OCI-LY7 (cell line): ENCODE data around the gene SRP68. TPM values are rescaled to one million over a fixed set of nuclear protein-coding genes. Genes with fewer than 3 reads are reported as not detected.
"Not testable (repeated sequence)": the region's sequence is repeated elsewhere in the genome, so short reads cannot be mapped to it uniquely, and the experiment has no call there.

ENCODE experiments used
- BruUV-seq: library from RNA; stranded (reverse); fragments of 400-500 nt; replicated peaks from 2 replicates; lab custom pipeline; 2021; lab: Mats Ljungman, UMichigan
- CTCF ChIA-PET: fragments of 300-600 bp; sonication (Branson Sonifier 250); formaldehyde crosslinking; loops from one replicate; lab custom pipeline; 2022; ENCODE audit warnings: antibody characterized with exemption; ENCODE audit not compliant: unreplicated experiment; lab: Charles Lee
- POLR2A ChIA-PET: fragments of 300-600 bp; sonication (Branson Sonifier 250); formaldehyde crosslinking; loops from one replicate; lab custom pipeline; 2022; ENCODE audit warnings: antibody characterized with exemption; lab: Charles Lee
- DNase-seq: peaks from one replicate; pipeline ENCODE4 v3.0.0-alpha.2; 2015; ENCODE audit warnings: low spot score
- H2AFZ ChIP-seq: fragments of 200-600 bp; sonication (generic), shearing (Covaris generic); 2 replicates; pipeline ENCODE4 v1.6.1; 2014; ENCODE audit warnings: mild to moderate bottlenecking, antibody characterized with exemption, low read length, moderate library complexity
- H3K27ac ChIP-seq: fragments of 200-600 bp; sonication (generic); 2 replicates; pipeline ENCODE4 v1.5.1; 2014; ENCODE audit warnings: mixed run types, low read depth, mild to moderate bottlenecking, moderate library complexity, low read length, inconsistent platforms; ENCODE audit not compliant: poor library complexity, severe bottlenecking
- H3K36me3 ChIP-seq: fragments of 200-600 bp; sonication (generic); 2 replicates; pipeline ENCODE4 v1.6.1; 2014; ENCODE audit warnings: mild to moderate bottlenecking, antibody characterized with exemption, low read length, moderate library complexity, mixed read lengths; ENCODE audit not compliant: insufficient read depth
- H3K4me1 ChIP-seq: fragments of 200-600 bp; sonication (generic); 2 replicates; pipeline ENCODE4 v1.5.1; 2014; ENCODE audit warnings: mild to moderate bottlenecking, low read length; ENCODE audit not compliant: insufficient read depth, poor library complexity, severe bottlenecking
- H3K4me2 ChIP-seq: fragments of 200-600 bp; sonication (generic); 2 replicates; pipeline ENCODE4 v1.6.1; 2014; ENCODE audit warnings: mild to moderate bottlenecking, low read length
- H3K4me3 ChIP-seq: fragments of 200-600 bp; sonication (generic); 2 replicates; pipeline ENCODE4 v1.5.1; 2014; ENCODE audit warnings: mild to moderate bottlenecking, low read depth, low read length; ENCODE audit not compliant: poor library complexity, severe bottlenecking
- H3K79me2 ChIP-seq: fragments of 200-600 bp; sonication (generic); 2 replicates; pipeline ENCODE4 v1.6.1; 2016; ENCODE audit warnings: low read depth, mild to moderate bottlenecking, low read length, moderate library complexity, mixed read lengths; ENCODE audit not compliant: insufficient read depth
- H3K9me2 ChIP-seq: fragments of 200-600 bp; sonication (generic); 2 replicates; pipeline ENCODE4 v1.6.1; 2016; ENCODE audit warnings: mild to moderate bottlenecking, low read length, mixed read lengths; ENCODE audit not compliant: insufficient read depth
- H3K9me3 ChIP-seq: fragments of 200-600 bp; sonication (generic); 2 replicates; pipeline ENCODE4 v1.6.1; 2014; ENCODE audit warnings: mild to moderate bottlenecking, mixed run types, low read length, mixed read lengths
- H4K20me1 ChIP-seq: fragments of 200-600 bp; sonication (generic); 2 replicates; pipeline ENCODE4 v1.6.1; 2014; ENCODE audit warnings: mild to moderate bottlenecking, antibody characterized with exemption, low read length, moderate library complexity, mixed read lengths; ENCODE audit not compliant: insufficient read depth
- CTCF ChIP-seq: fragments of 200-600 bp; sonication (generic); conservative IDR thresholded peaks from 2 replicates; pipeline ENCODE4 v1.5.1; 2014; ENCODE audit warnings: mild to moderate bottlenecking, antibody characterized with exemption, low read length, moderate library complexity, mixed read lengths
- EZH2phosphoT487 ChIP-seq: fragments of 200-600 bp; sonication (generic); IDR thresholded peaks from 2 replicates; pipeline ENCODE4 v1.6.1; 2018; ENCODE audit warnings: low read depth, borderline replicate concordance, mild to moderate bottlenecking, mixed run types, antibody characterized with exemption, low read length, moderate library complexity, mixed read lengths
- intact Hi-C: fragments of 100-400 bp; cut with micrococcal nuclease; formaldehyde crosslinking; loops from one replicate; pipeline ENCODE4 v1.10.0; 2022; ENCODE audit not compliant: unreplicated experiment
- total RNA-seq, 2 experiments: library from RNA; depleted of rRNA in 1 of 2; stranded (reverse); fragments of >200 nt in 1 of 2; shearing (Covaris generic) in 1 of 2; gene quantifications; 2 replicates each; pipeline ENCODE4 v1.2.3, GENCODE V29; 2014 to 2022

Gene SRP68
- total RNA-seq, 2 experiments from 2014 or later: 54.0 to 200 TPM

- POLR2A ChIA-PET: interaction anchor here (0.6 to 1.7 kb wide), 9 partner anchors 10 to 199 kb away, joined by 3 to 11 read pairs (median 4); no protein-coding TSS in a partner anchor
- H3K27ac ChIP-seq: peak overlapping the region; percentile 36
- no peaks in the 10 kb centered on the region for H4K20me1 ChIP-seq
These were observed 8.3 kb downstream of the SRP68 start for GRCh38 chr17:76063875-76064546.

GRCh38 chr17:76058264-76058663 lies 14.1 kb downstream of the SRP68 start:
- BruUV-seq: not testable (repeated sequence)
- H3K36me3 ChIP-seq: peaks cover 91% of the 10 kb centered on the region

More at GRCh38 chr17:76063875-76064546, 8.3 kb downstream of the SRP68 start:
- DNase-seq: no peak
- intact Hi-C loops: no loop called here
- TF ChIP-seq EZH2phosphoT487 (no peak), CTCF (no peak)
- H2AFZ ChIP-seq: peak overlapping the region; percentile 6; the same call in 1 of the 2 replicates
- H3K4me1 ChIP-seq: peaks cover 12% of the 10 kb centered on the region
- no peak overlapping the region for H3K4me3 ChIP-seq
- no peaks in the 10 kb centered on the region for H3K9me2 ChIP-seq
- BruUV-seq: no TSS peak
- H3K9me3 ChIP-seq: no peaks in the 10 kb centered on the region
- H3K79me2 ChIP-seq: peaks cover 10% of the 10 kb centered on the region; the same call in 1 of the 2 replicates
- peak overlapping the region; percentile 20; the same call in 1 of the 2 replicates for H3K4me2 ChIP-seq
- peaks cover 91% of the 10 kb centered on the region for H3K36me3 ChIP-seq
- CTCF ChIA-PET: interaction anchor here (0.6 to 0.7 kb wide), 2 partner anchors 67 to 858 kb away, joined by 3 to 6 read pairs; no protein-coding TSS in a partner anchor

GRCh38 chr17:76056882-76057281 lies 15.4 kb downstream of the SRP68 start:
- BruUV-seq: no TSS peak
- ChIA-PET POLR2A (interaction anchor here (2.4 to 3.0 kb wide), 2 partner anchors 9 kb away, joined by 8 to 9 read pairs; no protein-coding TSS in a partner anchor), CTCF (no interaction called here)
- Histone ChIP-seq H3K4me1 (no peaks in the 10 kb centered on the region), H2AFZ (no peak overlapping the region), H3K36me3 (peaks cover 92% of the 10 kb centered on the region), H3K27ac (no peak overlapping the region), H3K9me2 (no peaks in the 10 kb centered on the region), H3K4me3 (no peak overlapping the region), H3K79me2 (no peaks in the 10 kb centered on the region), H3K4me2 (no peak overlapping the region), H4K20me1 (no peaks in the 10 kb centered on the region), H3K9me3 (no peaks in the 10 kb centered on the region)
- intact Hi-C loops: no loop called here
- DNase-seq: peak; percentile 28
- TF ChIP-seq CTCF (peak; percentile 64), EZH2phosphoT487 (no peak)

More at GRCh38 chr17:76058264-76058663, 14.1 kb downstream of the SRP68 start:
- H3K4me2 ChIP-seq, H4K20me1 ChIP-seq, H3K27ac ChIP-seq, H3K4me3 ChIP-seq, H2AFZ ChIP-seq, H3K4me1 ChIP-seq, CTCF ChIA-PET, H3K9me3 ChIP-seq, intact Hi-C loops, DNase-seq, H3K79me2 ChIP-seq, H3K9me2 ChIP-seq: not testable (repeated sequence)
- POLR2A ChIA-PET: interaction anchor here (0.6 to 2.4 kb wide), 2 partner anchors 10 to 44 kb away, joined by 5 to 9 read pairs; no protein-coding TSS in a partner anchor
